Activated gamma-delta T cell treated with anti-CD3 and anti-CD28 coated beads, Interleukin-2, amount 50 U/mL, for 16 hours (primary cell): ENCODE data around the gene LIG1.

Experiments
- DNase-seq: peaks from one replicate; pipeline ENCODE4 v3.0.0-alpha.2; 2020; ENCODE audit warnings: low read depth

Gene LIG1

DNA sequence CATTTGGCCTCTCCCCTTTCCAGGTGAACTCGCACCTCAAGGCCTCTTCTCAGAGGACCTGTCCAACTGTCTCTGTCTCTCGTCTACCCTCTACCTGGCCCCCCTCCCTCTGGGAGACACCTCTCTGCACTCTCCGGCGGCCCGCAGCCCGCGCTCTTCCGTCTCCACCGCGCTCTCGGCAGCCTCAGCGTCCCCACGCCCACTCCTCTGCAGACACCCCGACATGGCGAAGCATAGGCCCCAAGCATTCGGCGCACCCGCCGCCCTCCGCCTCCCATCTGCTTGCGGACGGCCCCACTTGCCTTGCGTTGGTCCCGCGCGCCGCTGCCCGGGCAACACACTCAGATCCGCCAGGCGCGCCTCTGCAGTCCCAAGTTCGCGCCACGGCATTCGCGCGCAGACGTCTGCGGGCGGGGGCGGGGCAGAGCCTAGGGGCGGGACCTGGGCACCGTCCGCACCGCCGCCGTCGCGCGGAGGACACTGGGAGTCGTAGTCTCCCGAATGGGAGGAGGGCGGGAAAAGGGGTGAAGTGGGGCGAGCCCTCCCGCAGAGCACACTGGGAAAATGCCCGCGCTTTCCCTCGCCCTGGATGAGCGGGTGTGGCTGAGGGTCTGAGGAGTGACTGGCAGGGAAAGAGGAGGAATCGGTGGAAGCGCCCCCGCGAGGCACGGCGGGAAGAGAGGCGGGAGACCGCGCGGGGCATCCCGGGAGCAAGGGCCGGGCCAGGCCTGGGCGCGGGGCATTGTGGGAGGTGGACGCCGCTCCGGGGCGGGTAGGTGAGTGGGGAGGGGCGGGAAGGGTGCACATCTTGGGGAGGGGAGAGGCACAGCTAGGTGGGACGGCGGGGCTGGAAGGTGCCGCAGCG lies at the start of gene LIG1, which contains the start of gene ZSWIM9:
Gene LIG1, minus strand, starts transcription at position 406 of the 865 bp plus-strand sequence. CDS start 4,778 bp downstream, outside the sequence.
Gene ZSWIM9, plus strand, starts transcription at position 742 of the 865 bp plus-strand sequence. CDS start 1,123 bp downstream, outside the sequence.
- DNase-seq = peak; percentile 85

GRCh38 chr19:48218997-48219396 lies 48.9 kb upstream of the LIG1 start:
- no peak for DNase-seq

DNA sequence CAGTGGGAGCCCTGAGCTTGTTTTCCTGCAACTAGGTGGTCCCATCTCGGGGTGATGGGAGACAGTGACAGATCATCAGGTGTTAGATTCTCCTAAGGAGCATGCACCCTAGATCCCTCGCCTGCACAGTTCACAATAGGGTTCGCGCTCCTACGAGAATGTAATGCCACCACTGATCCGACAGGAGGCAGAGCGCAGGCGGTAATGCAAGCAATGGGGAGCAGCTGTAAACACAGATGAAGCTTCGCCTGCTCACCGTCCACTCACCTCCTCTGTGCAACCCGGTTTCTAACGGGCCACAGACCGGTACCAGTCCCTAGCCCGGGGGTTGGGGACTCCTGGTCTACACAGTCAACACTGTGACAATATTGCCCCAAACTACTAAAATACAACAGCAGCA lies 46.8 kb upstream of the LIG1 start:
- no peak for DNase-seq

GRCh38 chr19:48213959-48214358 lies 43.8 kb upstream of the LIG1 start:
- DNase-seq = no peak

GRCh38 chr19:48210005-48210404 lies 39.9 kb upstream of the LIG1 start:
- no peak for DNase-seq

DNA sequence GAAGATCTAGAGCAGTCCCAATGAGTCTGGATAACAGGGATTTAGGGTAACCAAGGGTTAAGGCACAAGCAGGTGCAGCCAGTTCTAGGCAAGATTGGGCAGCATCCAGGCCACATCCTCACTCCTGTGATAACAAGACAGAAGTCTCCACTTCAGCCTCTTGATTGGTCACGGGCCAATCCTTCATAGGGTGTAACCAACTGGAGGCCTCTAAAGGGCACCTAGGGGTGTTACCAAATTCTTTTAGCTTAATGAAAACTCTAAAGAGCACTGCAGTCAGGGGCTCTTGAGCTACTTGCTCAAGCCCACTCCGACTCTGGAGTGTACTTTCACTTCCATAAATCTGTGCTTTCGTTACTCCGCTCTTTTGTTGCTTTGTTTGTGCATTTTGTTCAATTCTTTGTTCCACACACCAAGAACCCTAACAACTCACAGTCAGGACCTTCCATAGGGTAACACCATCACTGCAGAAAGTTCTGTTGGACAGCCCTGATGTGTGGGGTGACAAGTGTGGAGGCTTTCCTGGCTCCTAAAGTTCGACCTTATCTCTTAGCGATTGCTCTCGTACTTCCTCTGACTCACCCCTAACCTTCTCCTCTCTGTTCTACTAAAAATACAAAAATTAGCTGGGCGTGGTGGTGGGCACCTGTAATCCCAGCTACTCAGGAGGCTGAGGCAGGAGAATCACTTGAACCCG lies 36.4 kb upstream of the LIG1 start:
- DNase-seq = no peak

- DNase-seq = peak; percentile 83
Observed at GRCh38 chr19:48203794-48204628, 33.9 kb upstream of the LIG1 start.

GRCh38 chr19:48203222-48203793 lies 33.2 kb upstream of the LIG1 start:
- no peak for DNase-seq

- DNase-seq = no peak
Observed at GRCh38 chr19:48196933-48197665, 27.0 kb upstream of the LIG1 start.

DNA sequence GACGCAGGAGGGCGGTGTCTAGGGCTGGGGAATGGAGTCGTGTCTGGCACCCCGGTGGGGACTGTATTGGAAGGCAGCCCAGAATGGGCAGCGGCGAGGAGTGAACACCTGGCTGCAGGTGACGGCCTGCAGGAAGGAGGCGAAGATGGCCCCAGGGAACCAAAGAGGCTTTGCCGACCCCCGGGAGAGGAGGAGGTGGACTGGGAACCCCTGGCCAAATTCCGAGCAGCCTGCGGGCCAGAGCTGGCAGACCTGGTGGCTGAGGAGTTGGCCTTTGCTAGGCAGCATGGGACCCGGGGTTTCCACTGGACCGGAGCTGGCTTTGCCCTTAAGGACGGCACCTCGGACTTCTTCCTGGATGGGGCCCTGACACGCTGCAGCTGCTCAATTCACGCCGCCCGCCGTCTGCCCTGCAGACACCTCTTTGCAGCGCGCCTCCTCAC lies 26.2 kb upstream of the LIG1 start:
- DNase-seq = no peak

- no peak for DNase-seq
Observed at GRCh38 chr19:48194844-48195830, 25.0 kb upstream of the LIG1 start.

DNA sequence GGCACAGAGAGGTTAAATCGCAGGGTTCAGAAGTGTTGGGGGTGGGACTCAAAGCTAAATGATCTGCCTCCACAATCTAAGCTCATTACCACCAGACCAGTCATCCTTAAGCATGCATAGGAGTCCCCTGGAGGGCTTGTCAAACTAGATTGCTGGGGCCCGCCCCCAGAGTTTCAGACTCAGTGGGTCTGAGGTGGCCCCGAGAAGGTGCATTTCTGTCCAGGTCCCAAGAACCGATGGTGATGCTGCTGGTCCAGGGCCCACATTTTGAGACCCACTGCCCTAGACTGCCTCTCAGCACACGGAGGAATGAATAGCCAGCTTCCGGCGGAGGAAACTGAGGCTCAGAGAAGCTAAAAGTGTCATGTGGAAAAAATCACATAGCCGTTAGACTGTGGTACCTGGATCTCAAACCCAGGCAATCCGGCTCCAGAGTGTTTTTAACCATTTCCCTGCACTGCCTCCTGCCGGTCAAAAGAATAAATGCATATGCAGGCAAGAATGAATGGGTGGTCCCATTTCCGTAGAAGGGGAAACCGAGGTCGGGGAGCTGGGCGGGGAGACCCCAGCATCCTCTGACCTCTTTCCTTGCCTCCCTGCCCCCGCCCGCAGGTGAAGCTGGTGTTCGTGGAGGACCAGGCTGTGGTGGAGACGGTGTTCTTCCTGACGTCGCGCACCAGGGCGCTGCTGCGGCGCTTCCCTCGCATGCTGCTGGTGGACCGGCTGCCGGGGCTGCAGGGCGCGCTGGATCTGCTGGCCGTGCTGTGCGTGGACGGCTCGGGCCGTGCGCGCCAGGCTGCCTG lies 24.1 kb upstream of the LIG1 start:
- DNase-seq = no peak

GRCh38 chr19:48192750-48193149 lies 22.6 kb upstream of the LIG1 start:
- no peak for DNase-seq

DNA sequence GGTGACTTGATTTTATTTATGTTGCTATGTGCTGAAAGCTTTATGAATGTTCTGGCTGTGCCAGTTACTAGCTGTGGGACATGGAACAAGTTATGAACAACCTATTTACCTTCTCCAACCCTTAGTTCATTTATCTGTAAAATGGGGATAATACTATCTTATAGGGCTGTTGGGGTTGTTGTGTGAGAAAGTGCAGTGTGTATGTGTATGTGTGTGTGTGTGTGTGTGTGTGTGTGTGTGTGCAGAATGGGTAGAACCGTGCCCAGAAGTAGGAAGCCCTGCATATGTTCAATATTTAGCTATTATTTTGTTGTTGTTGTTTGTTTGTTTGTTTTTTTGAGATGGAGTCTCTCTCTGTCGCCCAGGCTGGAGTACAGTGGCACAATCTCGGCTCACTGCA lies 20.7 kb upstream of the LIG1 start:
- no peak for DNase-seq

DNA sequence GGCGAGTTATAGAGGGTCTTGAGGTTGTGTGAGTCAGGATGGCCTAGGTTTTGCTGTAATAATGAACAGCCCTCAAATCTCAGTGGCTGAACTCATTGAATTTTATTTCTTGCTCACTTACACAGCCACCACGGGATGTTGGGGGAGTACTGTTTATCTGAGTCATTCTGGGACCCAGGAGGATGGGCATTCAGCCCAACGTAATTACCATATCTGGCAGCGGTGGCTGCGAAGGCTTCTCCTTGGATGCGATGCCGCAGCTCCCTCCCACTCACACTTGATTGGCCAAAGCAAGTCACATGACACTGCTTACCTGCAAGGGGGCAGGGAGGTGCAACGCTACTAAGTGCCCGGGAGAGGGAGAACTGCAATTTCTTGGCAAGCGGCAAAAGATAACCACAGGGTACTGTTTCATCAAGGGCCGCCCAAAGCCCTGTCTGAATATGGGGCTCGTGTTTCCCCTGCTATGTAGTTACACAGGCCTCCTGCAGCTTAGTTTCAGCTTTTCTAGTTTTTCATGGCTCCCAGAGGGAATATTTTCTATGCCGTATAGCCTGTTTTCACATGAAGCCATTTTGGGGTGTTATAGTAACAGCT lies 20.2 kb upstream of the LIG1 start:
- peak; percentile 51 for DNase-seq

DNA sequence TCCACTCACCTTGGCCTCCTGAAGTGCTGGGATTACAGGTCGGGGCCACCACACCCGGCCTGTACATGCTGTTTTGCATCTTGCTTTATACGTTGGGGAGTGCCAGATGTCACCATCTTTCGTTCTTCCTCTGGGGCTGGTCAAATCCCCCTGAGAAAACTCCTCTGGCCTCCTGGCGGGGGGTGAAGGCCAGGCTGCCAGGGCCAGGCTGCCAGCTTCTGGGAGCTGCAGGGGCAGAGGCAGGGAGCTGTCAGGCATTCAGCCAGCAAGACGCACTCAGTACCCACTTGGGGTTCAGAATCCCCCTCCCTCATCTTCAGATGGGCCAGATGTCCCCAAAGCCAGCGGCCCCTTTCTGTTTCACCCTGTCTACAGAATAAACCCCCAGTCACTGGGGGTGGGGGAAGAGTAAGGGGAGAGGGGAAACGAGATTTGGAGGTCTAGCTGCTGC lies 16.4 kb upstream of the LIG1 start:
- DNase-seq = no peak

GRCh38 chr19:48186015-48186414 lies 15.9 kb upstream of the LIG1 start:
- no peak for DNase-seq

- no peak for DNase-seq
Observed at GRCh38 chr19:48183356-48183755, 13.2 kb upstream of the LIG1 start.

DNA sequence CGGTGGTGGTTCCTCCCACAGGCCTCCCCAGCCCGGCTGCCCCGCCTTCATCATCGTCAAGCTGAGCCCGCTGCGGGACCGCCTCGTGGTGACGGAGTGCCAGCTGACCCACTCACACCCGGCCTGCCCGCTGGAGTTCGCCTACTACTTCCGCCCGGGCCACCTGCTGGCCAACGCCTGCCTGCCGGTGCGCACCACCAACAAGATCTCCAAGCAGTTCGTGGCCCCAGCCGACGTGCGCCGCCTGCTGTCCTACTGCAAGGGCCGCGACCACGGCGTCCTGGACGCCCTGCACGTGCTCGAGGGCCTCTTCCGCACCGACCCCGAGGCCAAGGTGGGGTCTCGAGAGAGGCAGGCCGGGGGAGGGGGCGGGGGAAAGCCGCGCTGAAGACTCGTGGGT lies 12.3 kb upstream of the LIG1 start:
- DNase-seq = no peak
